PC-9 (cell line): Measurements from ENCODE around the gene HAUS6. TPM values are rescaled to one million over a fixed set of nuclear protein-coding genes. Genes with fewer than 3 reads are reported as not detected.

Experiments used
- BruUV-seq: library from RNA; stranded (reverse); fragments of 400-500 nt; replicated peaks from 2 replicates; lab custom pipeline; 2021; lab: Mats Ljungman, UMichigan
- CTCF ChIA-PET: fragments of 300-600 bp; sonication (Branson Sonifier 250); formaldehyde crosslinking; loops from one replicate; lab custom pipeline; 2022; ENCODE audit warnings: antibody characterized with exemption; lab: Charles Lee
- POLR2A ChIA-PET: fragments of 300-600 bp; sonication (Branson Sonifier 250); formaldehyde crosslinking; loops from one replicate; lab custom pipeline; 2022; ENCODE audit warnings: antibody characterized with exemption; ENCODE audit not compliant: unreplicated experiment; lab: Charles Lee
- DNase-seq, 2 experiments: peaks; one replicate each; pipeline versions ENCODE4 v3.0.0 to v3.0.0-alpha.2; 2015 to 2022; ENCODE audit warnings: mixed read lengths in 1 of 2
- H2AFZ ChIP-seq: fragments of 200-600 bp; sonication (generic); 2 replicates; pipeline ENCODE4 v1.8.1; 2017; ENCODE audit warnings: antibody characterized with exemption
- H3F3A ChIP-seq: fragments of 200-600 bp; sonication (generic); 2 replicates; pipeline ENCODE4 v1.8.1; 2017; ENCODE audit warnings: antibody characterized with exemption, mild to moderate bottlenecking, low read depth; ENCODE audit not compliant: insufficient read depth
- H3K27ac ChIP-seq: fragments of 200-600 bp; sonication (generic); 2 replicates; pipeline ENCODE4 v1.6.1; 2016; ENCODE audit warnings: mixed run types
- H3K27me3 ChIP-seq: fragments of 200-600 bp; sonication (generic); 2 replicates; pipeline ENCODE4 v1.6.1; 2016; ENCODE audit warnings: low read depth, mixed run types; ENCODE audit not compliant: insufficient read depth
- H3K36me3 ChIP-seq: fragments of 200-600 bp; sonication (generic); 2 replicates; pipeline ENCODE4 v1.6.1; 2016; ENCODE audit warnings: low read depth, mixed run types
- H3K4me1 ChIP-seq: fragments of 200-600 bp; sonication (generic); replicated peaks from 2 replicates; pipeline ENCODE4 v1.6.1; 2016; ENCODE audit warnings: mixed run types; ENCODE audit not compliant: insufficient read depth
- H3K4me2 ChIP-seq: fragments of 200-600 bp; sonication (generic); 2 replicates; pipeline ENCODE4 v1.6.1; 2017; ENCODE audit warnings: mixed run types
- H3K4me3 ChIP-seq: fragments of 200-600 bp; sonication (generic); 2 replicates; pipeline ENCODE4 v1.6.1; 2016; ENCODE audit warnings: mixed run types
- H3K79me2 ChIP-seq: fragments of 200-600 bp; sonication (generic); 2 replicates; pipeline ENCODE4 v1.6.1; 2017; ENCODE audit warnings: low read depth, mixed run types
- H3K9me2 ChIP-seq: fragments of 200-600 bp; sonication (generic); 2 replicates; pipeline ENCODE4 v1.8.1; 2017; ENCODE audit warnings: mild to moderate bottlenecking; ENCODE audit not compliant: insufficient read depth
- H3K9me3 ChIP-seq: fragments of 200-600 bp; sonication (generic); 2 replicates; pipeline ENCODE4 v1.8.1; 2016; ENCODE audit warnings: low read depth; ENCODE audit not compliant: insufficient read depth
- H4K20me1 ChIP-seq: fragments of 200-600 bp; sonication (generic); 2 replicates; pipeline ENCODE4 v1.8.1; 2017; ENCODE audit not compliant: insufficient read depth
- CTCF ChIP-seq: fragments of 200-600 bp; sonication (generic); conservative IDR thresholded peaks from 2 replicates; pipeline ENCODE4 v1.6.1; 2017; ENCODE audit warnings: mixed run types, antibody characterized with exemption, mild to moderate bottlenecking, moderate library complexity
- EZH2 ChIP-seq: fragments of 200-600 bp; sonication (generic); IDR thresholded peaks from 2 replicates; pipeline ENCODE4 v1.8.0; 2017; ENCODE audit warnings: antibody characterized with exemption, low read depth
- intact Hi-C: fragments of 100-400 bp; cut with micrococcal nuclease; formaldehyde crosslinking; loops from one replicate; pipeline ENCODE4 v1.10.0; 2022; ENCODE audit not compliant: unreplicated experiment
- total RNA-seq: library from RNA; stranded (reverse); gene quantifications from 2 replicates; pipeline ENCODE4 v1.2.3, GENCODE V29; 2021

HAUS6 gene
- total RNA-seq, 1 experiment from 2014 or later = 19.1 TPM

- intact Hi-C loops = no loop called here
- BruUV-seq = no TSS peak
- Histone ChIP-seq H3F3A (peaks cover 7% of the 10 kb centered on the region; the same call in 1 of the 2 replicates), H2AFZ (no peak overlapping the region), H3K27me3 (no peaks in the 10 kb centered on the region), H4K20me1 (no peaks in the 10 kb centered on the region), H3K9me3 (no peaks in the 10 kb centered on the region), H3K4me2 (peak overlapping the region; percentile 47), H3K4me3 (no peak overlapping the region), H3K9me2 (no peaks in the 10 kb centered on the region), H3K36me3 (no peaks in the 10 kb centered on the region), H3K27ac (peak overlapping the region; percentile 68), H3K4me1 (peaks cover 24% of the 10 kb centered on the region), H3K79me2 (no peaks in the 10 kb centered on the region)
- ChIA-PET CTCF (no interaction called here), POLR2A (no interaction called here)
- TF ChIP-seq CTCF (no peak), EZH2 (no peak)
- DNase-seq = peak in 1 of 2 experiments; percentile 66
Measured at GRCh38 chr9:19137282-19137681, 34.6 kb upstream of the HAUS6 start.

- no peak overlapping the region for H3K4me3 ChIP-seq
- no peaks in the 10 kb centered on the region for H3K27me3 ChIP-seq
- H3F3A ChIP-seq = peaks cover 7% of the 10 kb centered on the region; the same call in 1 of the 2 replicates
- no TSS peak for BruUV-seq
- H3K79me2 ChIP-seq = no peaks in the 10 kb centered on the region
- H3K9me2 ChIP-seq = no peaks in the 10 kb centered on the region
- H3K4me2 ChIP-seq = no peak overlapping the region
- TF ChIP-seq EZH2 (no peak), CTCF (no peak)
- DNase-seq = no peak
- intact Hi-C loops = no loop called here
- no peaks in the 10 kb centered on the region for H3K9me3 ChIP-seq
- no peaks in the 10 kb centered on the region for H3K36me3 ChIP-seq
- H3K4me1 ChIP-seq = peaks cover 24% of the 10 kb centered on the region
- H3K27ac ChIP-seq = no peak overlapping the region
- POLR2A ChIA-PET = no interaction called here
- CTCF ChIA-PET = interaction anchor here (0.5 kb wide), 1 partner anchor 1055 kb away, joined by 5 read pairs; no protein-coding TSS in a partner anchor
- no peaks in the 10 kb centered on the region for H4K20me1 ChIP-seq
- H2AFZ ChIP-seq = no peak overlapping the region
Measured at GRCh38 chr9:19136129-19136528, 33.4 kb upstream of the HAUS6 start.

- CTCF ChIA-PET = no interaction called here
- H3K4me1 ChIP-seq = peaks cover 41% of the 10 kb centered on the region
- POLR2A ChIA-PET = no interaction called here
- H3K4me2 ChIP-seq = no peak overlapping the region
- H3K36me3 ChIP-seq = no peaks in the 10 kb centered on the region
- no peaks in the 10 kb centered on the region for H3K9me3 ChIP-seq
- no peaks in the 10 kb centered on the region for H3K27me3 ChIP-seq
- H3K27ac ChIP-seq = peak overlapping the region; percentile 19; the same call in 1 of the 2 replicates
- no peaks in the 10 kb centered on the region for H4K20me1 ChIP-seq
- no peak for TF ChIP-seq CTCF
- TF ChIP-seq EZH2 = no peak
- H3K79me2 ChIP-seq = no peaks in the 10 kb centered on the region
- no peak overlapping the region for H3K4me3 ChIP-seq
- intact Hi-C loops = no loop called here
- BruUV-seq = no TSS peak
- H3K9me2 ChIP-seq = no peaks in the 10 kb centered on the region
- DNase-seq = peak in 1 of 2 experiments; percentile 45
- peaks cover 7% of the 10 kb centered on the region; the same call in 1 of the 2 replicates for H3F3A ChIP-seq
- H2AFZ ChIP-seq = no peak overlapping the region
Measured at GRCh38 chr9:19133549-19134345, 31.0 kb upstream of the HAUS6 start.
